ENCODE data around the gene SYNGR2.
A peak's percentile ranks its signal among the peaks of the same experiment; 100 is the strongest.

Gene SYNGR2

GRCh38 chr17:78168242-78168902, at the start of gene SYNGR2 (continued):
- TF ChIP-seq ZSCAN5A (tag by site-specific recombination; IDR thresholded peaks at IDR 0.05) (no peak), ZBTB48 (tag by site-specific recombination; IDR thresholded peaks at IDR 0.05) (peak; percentile 99)

DNA sequence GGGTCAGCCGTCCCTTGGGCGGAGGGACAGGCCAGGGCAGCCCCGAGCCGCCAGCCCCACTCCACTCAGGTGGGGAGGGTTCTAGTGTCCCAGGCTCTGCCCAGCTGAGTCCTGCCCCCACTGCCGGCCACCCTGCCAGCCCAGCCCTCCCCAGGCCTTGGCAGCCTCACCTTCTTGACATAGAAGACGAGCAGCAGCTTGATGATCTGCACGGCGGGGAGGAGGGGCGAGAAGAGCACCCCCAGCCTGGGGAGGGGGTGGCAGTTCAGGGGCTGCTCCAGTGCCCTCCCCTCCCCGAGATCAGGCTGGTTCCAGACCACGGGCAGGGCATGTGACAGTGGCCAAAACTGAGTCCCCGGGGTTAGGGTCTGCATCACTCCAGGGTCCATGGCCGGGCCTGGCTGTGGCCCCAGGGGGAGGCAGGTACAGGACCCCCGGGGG, 49.6 kb upstream of the SYNGR2 start:
- no peak for TF ChIP-seq SETDB1 (IDR thresholded peaks at IDR 0.05; ENCODE audit: insufficient read length, low read length)
- TF ChIP-seq OSR2 (tag by site-specific recombination; IDR thresholded peaks at IDR 0.05) = no peak
- TF ChIP-seq BCL11A (tag by site-specific recombination; IDR thresholded peaks at IDR 0.05; ENCODE audit: low read depth) = no peak
- no peak for TF ChIP-seq ZNF175 (tag by site-specific recombination; IDR thresholded peaks at IDR 0.05)
- TF ChIP-seq ZSCAN23 (tag by site-specific recombination; IDR thresholded peaks at IDR 0.05) = no peak
- TF ChIP-seq HOXD13 (CRISPR knock-in tag; IDR thresholded peaks at IDR 0.05; ENCODE audit: borderline replicate concordance) = no peak
- no peak for TF ChIP-seq ZNF239 (tag by site-specific recombination; IDR thresholded peaks at IDR 0.05)
- TF ChIP-seq KLF8 (tag by site-specific recombination; IDR thresholded peaks at IDR 0.05) = no peak
- TF ChIP-seq ZNF704 (tag by site-specific recombination; IDR thresholded peaks at IDR 0.05) = no peak
- no peak for TF ChIP-seq MEIS1 (CRISPR knock-in tag; IDR thresholded peaks at IDR 0.05; ENCODE audit: borderline replicate concordance)
- no peak for TF ChIP-seq PBX3 (CRISPR knock-in tag; IDR thresholded peaks at IDR 0.05)
- no peak for TF ChIP-seq ZNF155 (tag by site-specific recombination; IDR thresholded peaks at IDR 0.05)
- no peak for TF ChIP-seq ZNF561 (tag by site-specific recombination; IDR thresholded peaks at IDR 0.05; ENCODE audit: borderline replicate concordance)
- no peak for TF ChIP-seq ZFHX2 (tag by site-specific recombination; conservative IDR thresholded peaks at IDR 0.05)
- TF ChIP-seq PRDM6 (tag by site-specific recombination; IDR thresholded peaks at IDR 0.05) = no peak
- H3K4me1 ChIP-seq (ENCODE audit: control insufficient read depth, insufficient read depth, low read length) = no peaks in the 10 kb centered on the region
- H3K9me3 ChIP-seq (ENCODE audit: control insufficient read depth, insufficient read depth, low read depth, low read length) = no peaks in the 10 kb centered on the region
- H3K27ac ChIP-seq (ENCODE audit: extremely low read depth, low read depth, low read length) = no peak overlapping the region
- no peak overlapping the region for H3K4me3 ChIP-seq (ENCODE audit: low read depth, low read length)
- CTCF ChIA-PET = interaction anchor here (1.1 to 2.1 kb wide), 4 partner anchors 16 to 132 kb away, joined by 5 to 9 read pairs (median 8); no protein-coding TSS in a partner anchor
- POLR2A ChIA-PET = no interaction called here
- peaks cover 7 to 18% of the 10 kb centered on the region in 2 experiments; a peak in 2 of 3 replicates for H3K36me3 ChIP-seq (ENCODE audit: control insufficient read depth in 2 of 2, insufficient read depth in 1 of 2, low read length in 2 of 2)

DNA sequence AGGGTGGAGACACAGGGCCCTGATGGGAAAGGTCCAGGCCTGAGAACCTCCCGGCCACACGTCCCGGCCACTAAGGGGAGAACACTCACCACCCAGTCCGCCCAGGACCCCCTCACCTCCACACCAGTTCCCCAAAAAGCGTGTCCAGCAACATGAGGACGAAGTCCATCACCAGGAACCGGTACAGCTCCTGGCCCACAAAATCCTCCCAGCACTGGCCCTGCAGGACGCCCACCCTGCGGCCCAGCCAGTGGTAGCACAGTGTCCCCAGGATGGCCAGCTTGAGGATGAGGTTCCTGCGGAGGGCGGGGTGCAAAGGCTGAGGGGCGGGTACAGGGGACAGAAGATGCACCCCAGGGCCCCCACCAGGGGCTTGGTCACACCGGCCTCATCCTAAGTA, 47.8 kb upstream of the SYNGR2 start:
- Histone ChIP-seq H3K27ac (ENCODE audit: extremely low read depth, low read depth, low read length) (no peak overlapping the region), H3K4me3 (ENCODE audit: low read depth, low read length) (no peak overlapping the region), H3K4me1 (ENCODE audit: control insufficient read depth, insufficient read depth, low read length) (no peaks in the 10 kb centered on the region), H3K36me3 (ENCODE audit: control insufficient read depth in 2 of 2, insufficient read depth in 1 of 2, low read length in 2 of 2) (peaks cover 7 to 21% of the 10 kb centered on the region in 2 experiments; a peak in 2 of 3 replicates), H3K9me3 (ENCODE audit: control insufficient read depth, insufficient read depth, low read depth, low read length) (no peaks in the 10 kb centered on the region)
- POLR2A ChIA-PET = interaction anchor here (0.6 to 0.7 kb wide), 3 partner anchors 22 to 213 kb away, joined by 6 to 12 read pairs (median 8); no protein-coding TSS in a partner anchor
- CTCF ChIA-PET = interaction anchor here (0.9 to 2.1 kb wide), 3 partner anchors 14 to 56 kb away, joined by 3 to 9 read pairs (median 8); no protein-coding TSS in a partner anchor
- no peak for TF ChIP-seq ZNF501 (tag by site-specific recombination; IDR thresholded peaks at IDR 0.05)
- no peak for TF ChIP-seq GLI4 (tag by site-specific recombination; IDR thresholded peaks at IDR 0.05)
- no peak for TF ChIP-seq RBAK (tag by site-specific recombination; IDR thresholded peaks at IDR 0.05)

Data from HEK293 (cell line).